Prostate gland (tissue), 2 donors: ENCODE data around the gene ST13.
"Not testable (repeated sequence)": the region's sequence is repeated elsewhere in the genome, so short reads cannot be mapped to it uniquely, and the experiment has no call there.

ENCODE experiments used
- CTCF ChIP-seq, 4 experiments: fragments of 200-600 bp in 2 of 4; fragments of 450-650 bp in 2 of 4; sonication (generic) in 2 of 4; IDR thresholded peaks; 1 replicate in 3 of 4; 2 replicates in 1 of 4; pipeline ENCODE4 v1.5.1; 2016 to 2019; ENCODE audit warnings: antibody characterized with exemption in 4 of 4, mild to moderate bottlenecking in 2 of 4, moderate library complexity in 2 of 4
- POLR2A ChIP-seq: fragments of 450-650 bp; IDR thresholded peaks from one replicate; pipeline ENCODE4 v1.6.1; 2016; ENCODE audit warnings: antibody characterized with exemption, mild to moderate bottlenecking
- POLR2AphosphoS5 ChIP-seq: sonication (generic); formaldehyde crosslinking; IDR thresholded peaks from one replicate; pipeline ENCODE4 v1.6.1; 2017; ENCODE audit warnings: antibody characterized with exemption

GRCh38 chr22:40826292-40826691 is 30.1 kb downstream of the ST13 start:
- TF ChIP-seq CTCF (IDR thresholded peaks at IDR 0.05); POLR2AphosphoS5; POLR2A: not testable (repeated sequence)
